AG09309 (cell line): ENCODE data around the gene BABAM2.
A peak's percentile ranks its signal among the peaks of the same experiment; 100 is the strongest.
"Not testable (repeated sequence)": the region's sequence is repeated elsewhere in the genome, so short reads cannot be mapped to it uniquely, and the experiment has no call there.

Source experiments
- DNase-seq: peaks from one replicate; pipeline ENCODE4 v3.0.0-alpha.2; 2010; ENCODE audit warnings: low read depth
- H3K4me3 ChIP-seq: 2 replicates; pipeline ENCODE4 v1.5.1; 2011; ENCODE audit warnings: mild to moderate bottlenecking, low read depth, low read length, moderate library complexity; ENCODE audit not compliant: control insufficient read depth
- CTCF ChIP-seq: IDR thresholded peaks from 2 replicates; pipeline ENCODE4 v1.5.1; 2011; ENCODE audit warnings: mild to moderate bottlenecking, low read depth, low read length, inconsistent platforms; ENCODE audit not compliant: insufficient read depth, control insufficient read depth; ENCODE audit errors: missing control alignments

BABAM2 gene

GRCh38 chr2:27972311-27972710 lies 81.8 kb downstream of the BABAM2 start:
- no peak overlapping the region for H3K4me3 ChIP-seq
- no peak for TF ChIP-seq CTCF
- DNase-seq, result no peak

GRCh38 chr2:27973592-27973991 lies 83.1 kb downstream of the BABAM2 start:
- peak; percentile 62 for TF ChIP-seq CTCF
- no peak for DNase-seq

GRCh38 chr2:27976308-27976707 lies 85.8 kb downstream of the BABAM2 start:
- no peak overlapping the region for H3K4me3 ChIP-seq
- no peak for TF ChIP-seq CTCF
- DNase-seq, result no peak

More at GRCh38 chr2:27973592-27973991, 83.1 kb downstream of the BABAM2 start:
- no peak overlapping the region for H3K4me3 ChIP-seq

GRCh38 chr2:27977731-27978312 lies 87.3 kb downstream of the BABAM2 start:
- H3K4me3 ChIP-seq, result no peak overlapping the region
- DNase-seq, result peak; percentile 86
- no peak for TF ChIP-seq CTCF

GRCh38 chr2:27978761-27979160 lies 88.2 kb downstream of the BABAM2 start:
- DNase-seq, H3K4me3 ChIP-seq: not testable (repeated sequence)

- no peak for TF ChIP-seq CTCF
Observed at GRCh38 chr2:27980242-27980641, 89.7 kb downstream of the BABAM2 start.

GRCh38 chr2:27984153-27984552 lies 93.6 kb downstream of the BABAM2 start:
- DNase-seq, result no peak
- no peak for TF ChIP-seq CTCF

More at GRCh38 chr2:27980242-27980641, 89.7 kb downstream of the BABAM2 start:
- no peak for DNase-seq
- no peak overlapping the region for H3K4me3 ChIP-seq

More at GRCh38 chr2:27984153-27984552, 93.6 kb downstream of the BABAM2 start:
- H3K4me3 ChIP-seq, result no peak overlapping the region
